CD4-positive, alpha-beta T cell treated with Interleukin-17A for 4 hours (primary cell): ENCODE data around the gene P2RY8.
"Not testable (repeated sequence)": the region's sequence is repeated elsewhere in the genome, so short reads cannot be mapped to it uniquely, and the experiment has no call there.

ENCODE experiments used
- DNase-seq: peaks from one replicate; pipeline ENCODE4 v3.0.0-alpha.2; 2020; ENCODE audit warnings: mixed read lengths

P2RY8 gene

GRCh38 chrX:1462596-1463251, 74.3 kb downstream of the P2RY8 start:
- peak; percentile 79 for DNase-seq

- no peak for DNase-seq
Observed at GRCh38 chrX:1462110-1462509, 74.9 kb downstream of the P2RY8 start.

GRCh38 chrX:1455948-1456280, 81.1 kb downstream of the P2RY8 start:
- no peak for DNase-seq

- DNase-seq = peak; percentile 97
Observed at GRCh38 chrX:1453951-1454785, 82.8 kb downstream of the P2RY8 start.

- DNase-seq = peak; percentile 79
Observed at GRCh38 chrX:1453395-1453783, 83.6 kb downstream of the P2RY8 start.

- DNase-seq = peak; percentile 100
Observed at GRCh38 chrX:1452516-1453394, 84.2 kb downstream of the P2RY8 start, which contains the start of gene ASMTL. ASMTL (minus strand) TSS chrX:1452909; CDS start chrX:1452840, 69 bp downstream.

GRCh38 chrX:1451661-1452515, 85.1 kb downstream of the P2RY8 start:
- no peak for DNase-seq

- DNase-seq = no peak
Observed at GRCh38 chrX:1451251-1451660, 85.7 kb downstream of the P2RY8 start.

GRCh38 chrX:1450361-1451161, 86.4 kb downstream of the P2RY8 start:
- DNase-seq = no peak

GRCh38 chrX:1449823-1450149, 87.2 kb downstream of the P2RY8 start:
- no peak for DNase-seq

- no peak for DNase-seq
Observed at GRCh38 chrX:1449036-1449822, 87.8 kb downstream of the P2RY8 start.

- DNase-seq = not testable (repeated sequence)
Observed at GRCh38 chrX:1448573-1449001, 88.4 kb downstream of the P2RY8 start.

GRCh38 chrX:1447969-1448572, 88.9 kb downstream of the P2RY8 start:
- not testable (repeated sequence) for DNase-seq

GRCh38 chrX:1446984-1447968, 89.7 kb downstream of the P2RY8 start:
- not testable (repeated sequence) for DNase-seq

- DNase-seq = no peak
Observed at GRCh38 chrX:1444561-1445500, 92.2 kb downstream of the P2RY8 start.

- DNase-seq = no peak
Observed at GRCh38 chrX:1443496-1444075, 93.4 kb downstream of the P2RY8 start.

- no peak for DNase-seq
Observed at GRCh38 chrX:1442724-1443367, 94.1 kb downstream of the P2RY8 start.
